Measurements from ENCODE around the gene ADAR. TPM values are rescaled to one million over a fixed set of nuclear protein-coding genes. Genes with fewer than 3 reads are reported as not detected.
A peak's percentile ranks its signal among the peaks of the same experiment; 100 is the strongest.

Gene ADAR
- polyA plus RNA-seq, 1 experiment: 143 TPM

DNA sequence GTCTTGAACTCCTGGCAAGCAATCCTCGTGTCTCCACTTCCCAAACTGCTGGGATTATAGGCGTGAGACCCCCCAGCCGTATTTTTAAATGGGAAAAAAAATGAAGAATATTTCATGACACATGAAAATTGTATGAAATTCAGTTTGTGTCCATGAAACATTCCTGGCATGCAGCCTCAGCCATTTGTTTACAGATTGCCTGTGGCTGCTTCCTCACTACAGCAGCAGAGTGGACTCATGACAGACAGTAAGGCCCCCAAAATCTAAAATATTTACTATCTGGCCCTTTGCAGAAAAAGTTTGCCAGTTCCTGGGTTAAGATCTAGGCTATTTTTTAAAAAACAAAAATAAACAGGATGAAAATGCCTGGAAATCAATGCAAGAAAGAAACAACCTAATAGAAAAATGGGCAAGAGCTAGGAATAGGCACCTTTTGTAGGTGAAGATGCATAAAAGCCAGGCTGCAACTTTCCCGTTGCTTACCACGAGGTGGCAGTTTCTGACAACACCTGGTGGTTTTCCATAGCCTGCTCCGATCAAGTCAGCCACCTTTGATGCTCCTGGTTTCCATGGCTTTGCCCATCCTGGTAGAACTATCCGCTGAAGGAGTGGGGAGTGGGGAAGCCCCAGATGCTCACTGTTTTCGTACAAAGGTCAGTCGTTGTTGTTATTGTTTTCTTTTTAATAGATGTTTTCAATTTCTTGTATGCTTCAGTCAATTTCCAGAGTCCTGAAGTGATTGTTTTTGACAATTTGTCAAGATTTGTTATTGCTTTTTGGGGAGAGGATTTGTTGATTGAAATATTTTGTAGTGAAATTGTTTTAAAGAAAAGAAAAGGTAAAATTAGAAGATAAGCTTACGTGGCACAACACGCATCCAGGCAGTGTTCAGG, 73.8 kb downstream of the ADAR start:
- POLR2A ChIA-PET: no interaction called here
- H3K36me3 ChIP-seq (ENCODE audit: control insufficient read depth, insufficient read depth, low read length): no peaks in the 10 kb centered on the region
- peaks cover 10% of the 10 kb centered on the region for H3K27me3 ChIP-seq (ENCODE audit: control insufficient read depth, insufficient read depth, low read length)
- TF ChIP-seq, protein P1, sequence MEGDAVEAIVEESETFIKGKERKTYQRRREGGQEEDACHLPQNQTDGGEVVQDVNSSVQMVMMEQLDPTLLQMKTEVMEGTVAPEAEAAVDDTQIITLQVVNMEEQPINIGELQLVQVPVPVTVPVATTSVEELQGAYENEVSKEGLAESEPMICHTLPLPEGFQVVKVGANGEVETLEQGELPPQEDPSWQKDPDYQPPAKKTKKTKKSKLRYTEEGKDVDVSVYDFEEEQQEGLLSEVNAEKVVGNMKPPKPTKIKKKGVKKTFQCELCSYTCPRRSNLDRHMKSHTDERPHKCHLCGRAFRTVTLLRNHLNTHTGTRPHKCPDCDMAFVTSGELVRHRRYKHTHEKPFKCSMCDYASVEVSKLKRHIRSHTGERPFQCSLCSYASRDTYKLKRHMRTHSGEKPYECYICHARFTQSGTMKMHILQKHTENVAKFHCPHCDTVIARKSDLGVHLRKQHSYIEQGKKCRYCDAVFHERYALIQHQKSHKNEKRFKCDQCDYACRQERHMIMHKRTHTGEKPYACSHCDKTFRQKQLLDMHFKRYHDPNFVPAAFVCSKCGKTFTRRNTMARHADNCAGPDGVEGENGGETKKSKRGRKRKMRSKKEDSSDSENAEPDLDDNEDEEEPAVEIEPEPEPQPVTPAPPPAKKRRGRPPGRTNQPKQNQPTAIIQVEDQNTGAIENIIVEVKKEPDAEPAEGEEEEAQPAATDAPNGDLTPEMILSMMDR (IDR thresholded peaks at IDR 0.05; ENCODE audit: insufficient read depth, low read depth, low read length): peak; percentile 45
- no peak overlapping the region for H3K4me3 ChIP-seq (ENCODE audit: low read depth, low read length)
- no peak for DNase-seq (ENCODE audit: low read depth)
- CTCF ChIA-PET: interaction anchor here (0.9 to 3.2 kb wide), 7 partner anchors 8 to 55 kb away, joined by 3 to 12 read pairs (median 4); no protein-coding TSS in a partner anchor

Other genes with a start within 250 kb of the ADAR start
- gene IL6R, start 202.8 kb downstream of the ADAR start, polyA plus RNA-seq (2011; rRNA removed): 3.2 and 6.8 TPM in 2 replicates
- not detected in 2 replicates for gene TDRD10, start 106.0 kb downstream of the ADAR start, polyA plus RNA-seq (2011; rRNA removed)
- not detected in 2 replicates for gene SHE, start 105.8 kb downstream of the ADAR start, polyA plus RNA-seq (2011; rRNA removed)
- gene UBE2Q1, start 49.5 kb downstream of the ADAR start, polyA plus RNA-seq (2011; rRNA removed): 11.0 and 16.1 TPM in 2 replicates
- 0.06 TPM in 2 replicates for gene CHRNB2, start 40.4 kb downstream of the ADAR start, polyA plus RNA-seq (2011; rRNA removed)